A549 treated with dexamethasone at 1 μM for 4 hours (cell line): ENCODE results near the gene CASP1. TPM values are rescaled to one million over a fixed set of nuclear protein-coding genes. Genes with fewer than 3 reads are reported as not detected.

Experiments
- total RNA-seq: library from RNA; stranded (reverse); fragments of 200-300 nt; extraction: Qiagen RNA extraction; gene quantifications from 5 replicates; pipeline ENCODE4 v1.2.3, GENCODE V29; 2022

CASP1 gene
- total RNA-seq, result 0.21 to 0.30 TPM (median 0.30 TPM) in 3 of 5 replicates, not detected in the others

GRCh38 chr11:105034813-105035620 lies at the start of gene CASP1:
Gene CASP1 (minus strand): TSS chr11:105035144. CDS start chr11:105035113, 31 bp downstream.

GRCh38 chr11:105044557-105045524 lies 9.9 kb upstream of the CASP1 start, which contains the start of gene CARD16:
Gene CARD16 (minus strand): TSS chr11:105045335. CDS start chr11:105045297, 38 bp downstream.

GRCh38 chr11:105023003-105023402 lies 11.9 kb downstream of the CASP1 start, which contains the start of gene CASP5:
Gene CASP5 (minus strand): TSS chr11:105023168. CDS start chr11:105023136, 32 bp downstream.

Other genes starting within 250 kb of the CASP1 start
- not detected in 5 replicates for gene CASP12, start 136.7 kb downstream of the CASP1 start, total RNA-seq
- 4.0 to 6.5 TPM (median 4.4 TPM) in 5 replicates for gene CASP4, start 66.6 kb downstream of the CASP1 start, total RNA-seq
- not detected in 5 replicates for gene CASP5, start 12.0 kb downstream of the CASP1 start, total RNA-seq
- not detected in 5 replicates for gene CARD16, start 10.2 kb upstream of the CASP1 start, total RNA-seq
- not detected in 5 replicates for gene CARD18, start 104.6 kb upstream of the CASP1 start, total RNA-seq